Parathyroid adenoma (tissue), 2 donors: ENCODE results near the gene RAB20.
A peak's percentile ranks its signal among the peaks of the same experiment; 100 is the strongest.

Experiments used
- H2AFZ ChIP-seq: fragments of 300-600 bp; sonication (generic); one replicate; pipeline ENCODE4 v1.7.0; 2017; ENCODE audit warnings: antibody characterized with exemption, mild to moderate bottlenecking
- H3K27ac ChIP-seq: fragments of 300-600 bp; sonication (generic); one replicate; pipeline ENCODE4 v1.7.0; 2017
- H3K27me3 ChIP-seq: fragments of 300-600 bp; sonication (generic); one replicate; pipeline ENCODE4 v1.7.0; 2017; ENCODE audit warnings: low read length; ENCODE audit not compliant: control insufficient read depth, insufficient read depth
- H3K36me3 ChIP-seq: fragments of 300-600 bp; sonication (generic); one replicate; pipeline ENCODE4 v1.7.0; 2017; ENCODE audit warnings: low read length; ENCODE audit not compliant: control insufficient read depth, insufficient read depth
- H3K4me1 ChIP-seq: fragments of 300-600 bp; sonication (generic); one replicate; pipeline ENCODE4 v1.7.0; 2017; ENCODE audit warnings: control low read depth
- H3K4me2 ChIP-seq: fragments of 300-600 bp; sonication (generic); one replicate; pipeline ENCODE4 v1.7.0; 2017; ENCODE audit warnings: low read length
- H3K4me3 ChIP-seq: fragments of 300-600 bp; sonication (generic); one replicate; pipeline ENCODE4 v1.7.0; 2017; ENCODE audit warnings: low read depth, low read length
- H3K79me2 ChIP-seq: fragments of 300-600 bp; sonication (generic); one replicate; pipeline ENCODE4 v1.7.0; 2017; ENCODE audit warnings: control low read depth
- H3K9ac ChIP-seq: fragments of 300-600 bp; sonication (generic); one replicate; pipeline ENCODE4 v1.7.0; 2017; ENCODE audit warnings: mild to moderate bottlenecking
- H3K9me3 ChIP-seq: fragments of 300-600 bp; sonication (generic); one replicate; pipeline ENCODE4 v1.7.0; 2017; ENCODE audit warnings: low read length; ENCODE audit not compliant: control insufficient read depth
- CTCF ChIP-seq: fragments of 300-600 bp; sonication (generic); IDR thresholded peaks from one replicate; pipeline ENCODE4 v1.7.0; 2017; ENCODE audit warnings: antibody characterized with exemption, mild to moderate bottlenecking
- donor health status: primary hyperparathyroidism.

RAB20 gene

GRCh38 chr13:110528911-110529310 is 32.6 kb downstream of the RAB20 start:
- Histone ChIP-seq H3K4me3 (no peak overlapping the region), H3K36me3 (no peaks in the 10 kb centered on the region), H3K27ac (no peak overlapping the region), H3K4me1 (peaks cover 5% of the 10 kb centered on the region), H3K9ac (no peak overlapping the region), H3K9me3 (no peaks in the 10 kb centered on the region), H2AFZ (no peak overlapping the region), H3K4me2 (no peak overlapping the region), H3K27me3 (no peaks in the 10 kb centered on the region), H3K79me2 (no peaks in the 10 kb centered on the region)
- TF ChIP-seq CTCF = no peak

GRCh38 chr13:110528371-110528770 is 33.2 kb downstream of the RAB20 start:
- TF ChIP-seq CTCF = no peak
- Histone ChIP-seq H3K9me3 (no peaks in the 10 kb centered on the region), H2AFZ (no peak overlapping the region), H3K4me2 (no peak overlapping the region), H3K27ac (no peak overlapping the region), H3K27me3 (no peaks in the 10 kb centered on the region), H3K79me2 (no peaks in the 10 kb centered on the region), H3K4me1 (peaks cover 5% of the 10 kb centered on the region), H3K9ac (no peak overlapping the region), H3K4me3 (no peak overlapping the region), H3K36me3 (no peaks in the 10 kb centered on the region)

DNA sequence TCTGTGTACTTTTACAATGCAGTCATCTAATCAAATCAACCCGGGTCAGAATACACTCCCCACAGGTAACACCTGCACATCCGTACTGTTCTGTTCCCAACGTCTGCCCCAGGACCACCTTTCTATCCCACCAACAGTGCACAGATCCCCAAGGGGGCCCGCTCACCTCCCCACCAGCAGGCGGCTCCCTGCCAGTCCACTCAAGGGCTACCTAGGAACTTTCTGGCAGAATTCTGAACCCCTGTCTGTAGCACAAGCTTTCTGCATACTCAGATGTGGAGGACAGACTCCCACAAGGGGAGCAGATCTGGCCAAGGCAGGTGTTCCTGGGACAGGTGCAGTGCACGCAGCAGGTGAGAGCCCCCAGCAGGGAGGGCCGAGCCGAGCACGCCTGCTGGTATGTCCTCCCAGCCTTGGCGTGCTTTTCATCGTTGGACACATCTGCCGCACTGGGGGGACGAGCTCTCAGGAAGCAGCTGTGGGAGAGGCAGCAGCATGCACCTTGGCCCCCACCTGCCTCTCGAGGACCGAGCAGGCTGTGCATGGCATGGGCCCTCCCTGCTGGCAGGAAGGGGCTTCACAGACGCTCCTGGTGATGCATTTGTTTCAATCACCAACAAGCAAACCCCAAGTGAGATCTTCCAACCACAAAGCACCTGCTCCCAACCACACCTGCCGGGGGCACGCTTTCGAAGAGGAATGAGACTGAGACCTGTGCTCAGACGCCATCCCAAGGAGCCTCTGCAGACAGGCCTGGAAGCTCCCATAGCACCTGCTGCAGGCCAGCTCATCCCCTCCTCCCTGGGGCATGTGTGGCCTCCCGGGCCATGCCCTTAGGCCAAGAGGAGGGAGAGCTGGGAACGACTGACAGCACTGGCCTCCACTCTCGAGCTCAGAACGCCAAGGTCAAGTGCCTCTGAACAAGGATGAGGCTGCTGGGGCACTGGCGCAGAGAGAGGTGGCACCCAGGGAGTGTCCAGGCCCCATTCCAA is 35.9 kb downstream of the RAB20 start:
- no peak overlapping the region for H2AFZ ChIP-seq
- no peaks in the 10 kb centered on the region for H3K27me3 ChIP-seq
- H3K4me1 ChIP-seq = peaks cover 5% of the 10 kb centered on the region
- no peak overlapping the region for H3K4me3 ChIP-seq
- H3K4me2 ChIP-seq = no peak overlapping the region
- TF ChIP-seq CTCF = no peak
- H3K9me3 ChIP-seq = no peaks in the 10 kb centered on the region
- H3K79me2 ChIP-seq = no peaks in the 10 kb centered on the region
- H3K36me3 ChIP-seq = no peaks in the 10 kb centered on the region
- no peak overlapping the region for H3K27ac ChIP-seq
- H3K9ac ChIP-seq = no peak overlapping the region

DNA sequence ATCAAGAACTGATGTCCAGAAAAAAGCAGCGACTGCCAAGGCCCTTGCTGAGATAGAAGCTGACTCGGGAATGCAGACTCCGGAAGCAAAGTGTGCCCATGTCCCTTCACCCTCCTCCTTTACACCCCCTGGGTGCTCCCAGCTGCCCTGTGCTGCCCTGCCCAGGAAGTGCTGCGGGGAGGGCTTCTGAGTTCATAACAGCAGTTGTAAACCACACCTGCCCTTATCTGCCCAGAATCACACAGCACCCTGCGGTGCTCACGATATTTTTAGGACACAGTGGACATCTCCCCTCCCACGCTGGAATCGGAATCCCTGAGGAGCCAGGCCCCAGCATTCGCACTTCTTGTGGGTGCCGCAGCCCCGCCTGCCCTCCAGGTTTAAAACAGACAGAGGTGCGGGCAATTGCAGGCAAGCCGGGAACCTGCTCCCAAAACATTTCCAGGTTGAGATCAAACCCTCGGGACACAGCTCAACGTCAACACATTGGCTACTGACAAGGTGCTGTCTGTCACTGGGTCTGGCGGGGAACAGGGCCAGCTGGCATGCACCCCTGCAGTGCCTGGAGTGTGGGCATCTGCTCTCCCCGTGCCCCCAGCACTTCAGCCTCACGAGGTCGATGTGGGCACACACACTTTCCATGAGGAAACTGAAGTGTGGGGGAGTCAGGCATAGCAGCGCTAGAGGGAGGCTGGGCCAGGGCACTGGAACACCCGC is 36.8 kb downstream of the RAB20 start:
- Histone ChIP-seq H3K27me3 (no peaks in the 10 kb centered on the region), H3K36me3 (no peaks in the 10 kb centered on the region), H3K27ac (no peak overlapping the region), H3K79me2 (no peaks in the 10 kb centered on the region), H3K4me3 (no peak overlapping the region), H3K9me3 (no peaks in the 10 kb centered on the region), H3K4me2 (peak overlapping the region; percentile 56), H3K9ac (no peak overlapping the region), H2AFZ (peak overlapping the region; percentile 60), H3K4me1 (peaks cover 5% of the 10 kb centered on the region)
- no peak for TF ChIP-seq CTCF
